ENCODE data around the gene PITPNM1. TPM values are rescaled to one million over a fixed set of nuclear protein-coding genes. Genes with fewer than 3 reads are reported as not detected.

PITPNM1 gene
- total RNA-seq, 1 donor from 2014 or later, result 40.5 TPM

GRCh38 chr11:67539550-67539949, 34.4 kb upstream of the PITPNM1 start:
- DNase-seq (ENCODE audit: low spot score), result no peak
- Mint-ChIP-seq H3K27ac (ENCODE audit: unreplicated experiment) (no peak overlapping the region), H3K27me3 (ENCODE audit: low read depth) (no peaks in the 10 kb centered on the region), H3K4me1 (ENCODE audit: low read depth) (peaks cover 2% of the 10 kb centered on the region), H3K9me3 (ENCODE audit: low read depth) (peaks cover 1% of the 10 kb centered on the region), H3K36me3 (ENCODE audit: low read depth) (no peaks in the 10 kb centered on the region), H3K4me3 (ENCODE audit: unreplicated experiment) (no peak overlapping the region)
- no peak for TF ChIP-seq CTCF (IDR thresholded peaks at IDR 0.05)

- TF ChIP-seq CTCF (IDR thresholded peaks at IDR 0.05), result no peak
- no peaks in the 10 kb centered on the region for H3K36me3 Mint-ChIP-seq (ENCODE audit: low read depth)
- H3K27ac Mint-ChIP-seq (ENCODE audit: unreplicated experiment), result no peak overlapping the region
- H3K27me3 Mint-ChIP-seq (ENCODE audit: low read depth), result no peaks in the 10 kb centered on the region
- H3K4me3 Mint-ChIP-seq (ENCODE audit: unreplicated experiment), result no peak overlapping the region
- no peak for DNase-seq (ENCODE audit: low spot score)
- peaks cover 6% of the 10 kb centered on the region for H3K9me3 Mint-ChIP-seq (ENCODE audit: low read depth)
- H3K4me1 Mint-ChIP-seq (ENCODE audit: low read depth), result no peaks in the 10 kb centered on the region
These were observed 33.8 kb upstream of the PITPNM1 start for GRCh38 chr11:67538823-67539505.

- DNase-seq (ENCODE audit: low spot score), result no peak
These were observed 33.1 kb upstream of the PITPNM1 start for GRCh38 chr11:67538306-67538705.

GRCh38 chr11:67535561-67535960, 30.4 kb upstream of the PITPNM1 start:
- no peaks in the 10 kb centered on the region for H3K27me3 Mint-ChIP-seq (ENCODE audit: low read depth)
- no peak for DNase-seq (ENCODE audit: low spot score)
- no peaks in the 10 kb centered on the region for H3K36me3 Mint-ChIP-seq (ENCODE audit: low read depth)
- H3K9me3 Mint-ChIP-seq (ENCODE audit: low read depth), result peaks cover 9% of the 10 kb centered on the region
- H3K4me1 Mint-ChIP-seq (ENCODE audit: low read depth), result no peaks in the 10 kb centered on the region
- TF ChIP-seq CTCF (IDR thresholded peaks at IDR 0.05), result no peak
- no peak overlapping the region for H3K4me3 Mint-ChIP-seq (ENCODE audit: unreplicated experiment)
- no peak overlapping the region for H3K27ac Mint-ChIP-seq (ENCODE audit: unreplicated experiment)

More at GRCh38 chr11:67538306-67538705, 33.1 kb upstream of the PITPNM1 start:
- Mint-ChIP-seq H3K27me3 (ENCODE audit: low read depth) (no peaks in the 10 kb centered on the region), H3K9me3 (ENCODE audit: low read depth) (peaks cover 9% of the 10 kb centered on the region), H3K4me3 (ENCODE audit: unreplicated experiment) (no peak overlapping the region), H3K27ac (ENCODE audit: unreplicated experiment) (no peak overlapping the region), H3K36me3 (ENCODE audit: low read depth) (no peaks in the 10 kb centered on the region), H3K4me1 (ENCODE audit: low read depth) (no peaks in the 10 kb centered on the region)
- TF ChIP-seq CTCF (IDR thresholded peaks at IDR 0.05), result no peak

GRCh38 chr11:67534070-67534679, 29.0 kb upstream of the PITPNM1 start:
- H3K4me1 Mint-ChIP-seq (ENCODE audit: low read depth), result no peaks in the 10 kb centered on the region
- H3K4me3 Mint-ChIP-seq (ENCODE audit: unreplicated experiment), result no peak overlapping the region
- no peak for DNase-seq (ENCODE audit: low spot score)
- H3K27ac Mint-ChIP-seq (ENCODE audit: unreplicated experiment), result no peak overlapping the region
- H3K36me3 Mint-ChIP-seq (ENCODE audit: low read depth), result no peaks in the 10 kb centered on the region
- no peaks in the 10 kb centered on the region for H3K27me3 Mint-ChIP-seq (ENCODE audit: low read depth)
- peaks cover 9% of the 10 kb centered on the region for H3K9me3 Mint-ChIP-seq (ENCODE audit: low read depth)
- TF ChIP-seq CTCF (IDR thresholded peaks at IDR 0.05), result no peak

Measured in chondrocyte (in vitro differentiated cells).